ENCODE measurements around the gene CD244.

Gene CD244

DNA sequence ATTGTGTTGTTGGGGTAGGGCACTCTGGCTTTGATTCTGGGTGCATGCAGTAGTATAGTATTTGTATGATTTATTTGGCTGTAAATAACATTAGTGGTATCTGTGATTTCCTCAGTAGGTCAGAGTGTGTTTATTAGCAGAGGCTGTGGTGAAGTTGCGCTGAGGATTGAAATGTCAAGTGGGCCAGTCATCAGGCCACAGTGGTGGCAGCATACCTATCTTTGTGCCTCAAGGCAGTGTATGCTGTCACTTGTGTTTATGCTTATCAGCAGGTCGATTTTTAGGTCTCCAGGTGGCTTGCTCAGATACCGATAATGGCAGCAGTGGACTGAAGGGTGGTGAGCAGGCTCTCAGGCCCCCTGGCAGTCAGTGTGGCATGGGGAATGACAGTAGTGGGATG, 55.4 kb downstream of the CD244 start:
- TF ChIP-seq, protein P1, sequence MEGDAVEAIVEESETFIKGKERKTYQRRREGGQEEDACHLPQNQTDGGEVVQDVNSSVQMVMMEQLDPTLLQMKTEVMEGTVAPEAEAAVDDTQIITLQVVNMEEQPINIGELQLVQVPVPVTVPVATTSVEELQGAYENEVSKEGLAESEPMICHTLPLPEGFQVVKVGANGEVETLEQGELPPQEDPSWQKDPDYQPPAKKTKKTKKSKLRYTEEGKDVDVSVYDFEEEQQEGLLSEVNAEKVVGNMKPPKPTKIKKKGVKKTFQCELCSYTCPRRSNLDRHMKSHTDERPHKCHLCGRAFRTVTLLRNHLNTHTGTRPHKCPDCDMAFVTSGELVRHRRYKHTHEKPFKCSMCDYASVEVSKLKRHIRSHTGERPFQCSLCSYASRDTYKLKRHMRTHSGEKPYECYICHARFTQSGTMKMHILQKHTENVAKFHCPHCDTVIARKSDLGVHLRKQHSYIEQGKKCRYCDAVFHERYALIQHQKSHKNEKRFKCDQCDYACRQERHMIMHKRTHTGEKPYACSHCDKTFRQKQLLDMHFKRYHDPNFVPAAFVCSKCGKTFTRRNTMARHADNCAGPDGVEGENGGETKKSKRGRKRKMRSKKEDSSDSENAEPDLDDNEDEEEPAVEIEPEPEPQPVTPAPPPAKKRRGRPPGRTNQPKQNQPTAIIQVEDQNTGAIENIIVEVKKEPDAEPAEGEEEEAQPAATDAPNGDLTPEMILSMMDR (IDR thresholded peaks at IDR 0.05; ENCODE audit: poor library complexity, severe bottlenecking) = no peak
- no peaks in the 10 kb centered on the region for H3K27me3 ChIP-seq (ENCODE audit: insufficient read depth, poor library complexity, severe bottlenecking)
- H3K36me3 ChIP-seq (ENCODE audit: low read depth) = no peaks in the 10 kb centered on the region
- ATAC-seq (ENCODE audit: low read depth) (no peak), DNase-seq (ENCODE audit: low spot score) (no peak)
- no peak overlapping the region for H3K27ac ChIP-seq (ENCODE audit: poor library complexity, severe bottlenecking)
- H3K4me3 ChIP-seq (ENCODE audit: severe bottlenecking) = no peak overlapping the region
- H3K4me1 ChIP-seq (ENCODE audit: insufficient read depth, poor library complexity, severe bottlenecking) = no peaks in the 10 kb centered on the region
- no peaks in the 10 kb centered on the region for H3K9me3 ChIP-seq (ENCODE audit: severe bottlenecking)

DNA sequence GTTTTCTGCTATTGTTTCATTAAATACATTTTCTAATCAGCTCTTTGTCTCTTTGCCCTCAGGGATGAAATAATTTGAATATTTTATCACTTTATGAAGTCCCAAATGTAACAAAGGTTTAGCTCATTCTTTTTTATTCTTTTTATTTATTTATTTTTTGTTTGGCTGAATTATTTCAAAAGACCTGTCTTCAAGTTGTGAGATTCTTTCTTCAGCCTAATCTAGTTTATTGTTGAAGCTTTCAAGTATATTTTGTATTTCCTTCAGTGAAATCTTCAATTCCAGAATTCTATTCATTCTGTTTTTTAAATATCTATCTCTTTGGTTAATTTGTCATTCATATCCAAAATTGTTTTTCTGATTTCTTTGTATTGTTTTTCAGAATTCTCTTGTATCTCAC, 55.9 kb downstream of the CD244 start:
- H3K27ac ChIP-seq (ENCODE audit: poor library complexity, severe bottlenecking) = no peak overlapping the region
- no peaks in the 10 kb centered on the region for H3K27me3 ChIP-seq (ENCODE audit: insufficient read depth, poor library complexity, severe bottlenecking)
- no peak for DNase-seq (ENCODE audit: low spot score)
- no peak overlapping the region for H3K4me3 ChIP-seq (ENCODE audit: severe bottlenecking)
- no peaks in the 10 kb centered on the region for H3K9me3 ChIP-seq (ENCODE audit: severe bottlenecking)
- no peaks in the 10 kb centered on the region for H3K36me3 ChIP-seq (ENCODE audit: low read depth)
- TF ChIP-seq, protein P1 (IDR thresholded peaks at IDR 0.05; ENCODE audit: poor library complexity, severe bottlenecking) = no peak
- no peaks in the 10 kb centered on the region for H3K4me1 ChIP-seq (ENCODE audit: insufficient read depth, poor library complexity, severe bottlenecking)
- no peak for ATAC-seq (ENCODE audit: low read depth)

DNA sequence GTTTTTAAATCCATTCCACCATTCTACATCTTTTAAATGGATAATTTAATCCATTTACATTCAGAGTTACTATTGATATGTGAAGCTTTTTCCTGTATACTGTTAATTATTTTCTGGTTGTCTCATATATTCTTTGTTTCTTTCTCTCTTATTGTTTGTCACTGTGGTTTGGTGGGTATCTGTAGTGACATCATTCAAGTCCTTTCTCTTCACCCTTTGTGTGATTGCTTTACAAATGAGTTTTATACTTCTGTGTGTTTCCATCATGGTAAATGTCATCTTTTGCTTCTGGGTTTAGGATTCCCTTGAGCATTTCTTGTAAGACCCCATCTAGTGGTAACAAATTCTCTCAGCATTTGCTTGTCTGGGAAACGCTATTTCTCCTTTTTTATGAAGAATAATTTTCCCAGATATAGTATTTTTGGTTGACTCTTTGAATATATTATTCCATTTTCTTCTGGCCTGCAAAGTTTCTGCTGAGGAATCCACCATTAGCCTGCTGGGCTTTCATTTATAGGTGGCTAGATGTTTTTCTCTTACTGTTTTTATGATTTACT, 56.5 kb downstream of the CD244 start:
- TF ChIP-seq, protein P1 (IDR thresholded peaks at IDR 0.05; ENCODE audit: poor library complexity, severe bottlenecking) = no peak
- Histone ChIP-seq H3K27me3 (ENCODE audit: insufficient read depth, poor library complexity, severe bottlenecking) (no peaks in the 10 kb centered on the region), H3K36me3 (ENCODE audit: low read depth) (no peaks in the 10 kb centered on the region), H3K4me1 (ENCODE audit: insufficient read depth, poor library complexity, severe bottlenecking) (no peaks in the 10 kb centered on the region), H3K27ac (ENCODE audit: poor library complexity, severe bottlenecking) (no peak overlapping the region), H3K4me3 (ENCODE audit: severe bottlenecking) (no peak overlapping the region), H3K9me3 (ENCODE audit: severe bottlenecking) (no peaks in the 10 kb centered on the region)
- DNase-seq (ENCODE audit: low spot score) = no peak
- no peak for ATAC-seq (ENCODE audit: low read depth)

DNA sequence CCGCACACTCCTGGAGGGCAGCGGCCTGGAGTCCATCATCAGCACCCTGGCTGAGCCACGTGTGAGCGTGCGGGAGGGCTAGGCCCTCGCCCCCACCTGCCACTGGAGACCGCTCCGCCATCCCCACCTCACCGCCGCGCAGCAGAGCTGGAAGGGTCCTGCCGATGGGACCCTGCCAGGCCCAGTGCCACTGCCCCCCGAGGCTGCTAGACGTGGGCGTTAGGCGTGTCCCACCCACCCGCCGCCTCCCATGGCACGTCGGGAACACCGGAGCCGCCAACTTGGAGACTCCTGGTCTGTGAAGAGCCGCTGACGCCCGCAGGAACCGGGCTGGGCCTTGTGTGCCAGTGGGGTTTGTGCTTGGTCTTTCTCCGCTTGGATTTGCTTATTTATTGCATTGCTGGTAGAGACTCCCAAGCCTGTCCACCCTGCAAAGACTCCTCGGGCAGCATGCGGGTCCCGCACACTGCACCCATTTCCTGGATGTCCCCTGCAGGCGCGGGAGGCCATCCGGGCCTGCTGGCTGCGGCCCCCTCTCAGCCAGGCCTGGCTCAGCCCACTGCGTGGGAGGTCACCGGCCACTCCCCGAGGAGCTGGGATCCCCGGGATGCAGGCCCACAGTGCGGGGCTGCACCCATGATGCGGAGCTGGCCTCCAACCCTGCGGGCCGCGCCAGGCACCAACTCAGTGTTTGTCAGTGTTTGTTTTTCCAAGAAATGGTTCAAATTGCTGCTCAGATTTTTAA, 60.7 kb downstream of the CD244 start:
- no peaks in the 10 kb centered on the region for H3K4me1 ChIP-seq (ENCODE audit: insufficient read depth, poor library complexity, severe bottlenecking)
- H3K9me3 ChIP-seq (ENCODE audit: severe bottlenecking) = no peaks in the 10 kb centered on the region
- H3K36me3 ChIP-seq (ENCODE audit: low read depth) = no peaks in the 10 kb centered on the region
- no peak overlapping the region for H3K27ac ChIP-seq (ENCODE audit: poor library complexity, severe bottlenecking)
- ATAC-seq (ENCODE audit: low read depth) (no peak), DNase-seq (ENCODE audit: low spot score) (no peak)
- H3K27me3 ChIP-seq (ENCODE audit: insufficient read depth, poor library complexity, severe bottlenecking) = no peaks in the 10 kb centered on the region
- TF ChIP-seq, protein P1 (IDR thresholded peaks at IDR 0.05; ENCODE audit: poor library complexity, severe bottlenecking) = no peak
- H3K4me3 ChIP-seq (ENCODE audit: severe bottlenecking) = no peak overlapping the region
